ENCODE measurements around the gene CLCN4.

Gene CLCN4

GRCh38 chrX:10156199-10157031, at the start of gene CLCN4:
CLCN4 (plus strand) TSS chrX:10156975; CDS start chrX:10185033, 28,058 bp downstream.
- peak; percentile 69 for DNase-seq (ENCODE audit: low spot score)

GRCh38 chrX:10107483-10107882, 49.3 kb upstream of the CLCN4 start:
- DNase-seq (ENCODE audit: low spot score) = no peak

- no peak for DNase-seq (ENCODE audit: low spot score)
Observed at GRCh38 chrX:10108288-10108687, 48.5 kb upstream of the CLCN4 start.

- peak; percentile 37 for DNase-seq (ENCODE audit: low spot score)
Observed at GRCh38 chrX:10109695-10110094, 47.1 kb upstream of the CLCN4 start.

GRCh38 chrX:10110316-10110935, 46.3 kb upstream of the CLCN4 start:
- DNase-seq (ENCODE audit: low spot score) = no peak

- no peak for DNase-seq (ENCODE audit: low spot score)
Observed at GRCh38 chrX:10110984-10111363, 45.8 kb upstream of the CLCN4 start.

- no peak for DNase-seq (ENCODE audit: low spot score)
Observed at GRCh38 chrX:10111364-10112148, 45.2 kb upstream of the CLCN4 start.

GRCh38 chrX:10112510-10112909, 44.3 kb upstream of the CLCN4 start:
- DNase-seq (ENCODE audit: low spot score) = no peak

GRCh38 chrX:10115082-10115481, 41.7 kb upstream of the CLCN4 start:
- DNase-seq (ENCODE audit: low spot score) = no peak

- no peak for DNase-seq (ENCODE audit: low spot score)
Observed at GRCh38 chrX:10117301-10117700, 39.5 kb upstream of the CLCN4 start.

- no peak for DNase-seq (ENCODE audit: low spot score)
Observed at GRCh38 chrX:10117864-10118377, 38.9 kb upstream of the CLCN4 start.

- no peak for DNase-seq (ENCODE audit: low spot score)
Observed at GRCh38 chrX:10118530-10118929, 38.2 kb upstream of the CLCN4 start.

- peak; percentile 33 for DNase-seq (ENCODE audit: low spot score)
Observed at GRCh38 chrX:10119399-10119990, 37.3 kb upstream of the CLCN4 start.

- no peak for DNase-seq (ENCODE audit: low spot score)
Observed at GRCh38 chrX:10120331-10120730, 36.4 kb upstream of the CLCN4 start.

- DNase-seq (ENCODE audit: low spot score) = no peak
Observed at GRCh38 chrX:10120828-10121227, 35.9 kb upstream of the CLCN4 start.

- no peak for DNase-seq (ENCODE audit: low spot score)
Observed at GRCh38 chrX:10121787-10122186, 35.0 kb upstream of the CLCN4 start.

- DNase-seq (ENCODE audit: low spot score) = no peak
Observed at GRCh38 chrX:10124506-10125247, 32.1 kb upstream of the CLCN4 start.

GRCh38 chrX:10125248-10125615, 31.5 kb upstream of the CLCN4 start:
- DNase-seq (ENCODE audit: low spot score) = no peak

GRCh38 chrX:10126044-10126443, 30.7 kb upstream of the CLCN4 start:
- no peak for DNase-seq (ENCODE audit: low spot score)

GRCh38 chrX:10126834-10127233, 29.9 kb upstream of the CLCN4 start:
- DNase-seq (ENCODE audit: low spot score) = no peak

- DNase-seq (ENCODE audit: low spot score) = no peak
Observed at GRCh38 chrX:10128386-10128785, 28.4 kb upstream of the CLCN4 start.

- no peak for DNase-seq (ENCODE audit: low spot score)
Observed at GRCh38 chrX:10129229-10129628, 27.5 kb upstream of the CLCN4 start.

All from AG20443 (cell line).